H1 (cell line): Measurements from ENCODE around the gene PHTF2. TPM values are rescaled to one million over a fixed set of nuclear protein-coding genes. Genes with fewer than 3 reads are reported as not detected.

Source experiments
- CTCF ChIA-PET: fragments of 300-600 bp; sonication (Branson Sonifier 250); formaldehyde crosslinking; loops from one replicate; lab custom pipeline; 2021; ENCODE audit not compliant: partially characterized antibody; lab: Charles Lee
- POLR2A ChIA-PET: fragments of 300-600 bp; sonication (Branson Sonifier 250); formaldehyde crosslinking; loops from one replicate; lab custom pipeline; 2021; ENCODE audit warnings: inconsistent platforms; ENCODE audit not compliant: partially characterized antibody; lab: Charles Lee
- DNase-seq, 2 experiments: peaks; one replicate each; pipeline versions ENCODE4 v3.0.0 to v3.0.0-alpha.2; 2010 to 2022; ENCODE audit warnings: low spot score in 2 of 2, low read depth in 1 of 2, mixed read lengths in 1 of 2
- FAIRE-seq: peaks from 2 replicates; lab custom pipeline; 2011; peaks lifted over from hg19 to GRCh38; lab: Jason Lieb, UNC
- H2AFZ ChIP-seq: 2 replicates; pipeline ENCODE4 v1.8.1; 2012; ENCODE audit warnings: low read length, inconsistent platforms
- H2AK5ac ChIP-seq: 2 replicates; pipeline ENCODE4 v1.6.1; 2013; ENCODE audit warnings: low read depth, low read length
- H2BK120ac ChIP-seq: replicated peaks from 2 replicates; pipeline ENCODE3; 2013; ENCODE audit warnings: low read depth, low read length, inconsistent platforms
- H2BK12ac ChIP-seq: 2 replicates; pipeline ENCODE4 v1.6.1; 2013; ENCODE audit warnings: low read depth, low read length
- H2BK15ac ChIP-seq: 2 replicates; pipeline ENCODE4 v1.6.1; 2013; ENCODE audit warnings: low read length
- H2BK20ac ChIP-seq: 2 replicates; pipeline ENCODE4 v1.6.1; 2013; ENCODE audit warnings: low read length
- H2BK5ac ChIP-seq: 2 replicates; pipeline ENCODE4 v1.6.1; 2013; ENCODE audit warnings: low read depth, low read length
- H3K14ac ChIP-seq: 2 replicates; pipeline ENCODE4 v1.6.1; 2013; ENCODE audit warnings: inconsistent platforms; ENCODE audit not compliant: insufficient read length
- H3K18ac ChIP-seq: 2 replicates; pipeline ENCODE4 v1.6.1; 2013; ENCODE audit warnings: low read length; ENCODE audit errors: extremely low read depth
- H3K23ac ChIP-seq: 2 replicates; pipeline ENCODE4 v1.6.1; 2013; ENCODE audit warnings: inconsistent platforms; ENCODE audit not compliant: insufficient read length
- H3K23me2 ChIP-seq: 2 replicates; pipeline ENCODE4 v1.6.1; 2013; ENCODE audit warnings: low read depth, low read length
- H3K27ac ChIP-seq: 2 replicates; pipeline ENCODE4 v1.6.1; 2011; ENCODE audit warnings: low read depth, low read length, inconsistent platforms
- H3K27me3 ChIP-seq, 4 experiments: replicated peaks in 1 of 4; 1 replicate in 1 of 4; 2 replicates in 3 of 4; pipeline versions ENCODE4 v1.6.1 to v1.8.1; 2011 to 2013; ENCODE audit warnings: low read length in 3 of 4, mild to moderate bottlenecking in 3 of 4, inconsistent platforms in 2 of 4, mixed read lengths in 2 of 4, moderate library complexity in 1 of 4; ENCODE audit not compliant: control insufficient read depth in 3 of 4, insufficient read depth in 3 of 4; ENCODE audit errors: extremely low read depth in 1 of 4
- H3K36me3 ChIP-seq, 4 experiments: 2 replicates each; pipeline versions ENCODE4 v1.6.1 to v1.8.1; 2011 to 2013; ENCODE audit warnings: mild to moderate bottlenecking in 4 of 4, low read length in 3 of 4, moderate library complexity in 2 of 4, control low read depth in 1 of 4, inconsistent platforms in 1 of 4; ENCODE audit not compliant: insufficient read depth in 4 of 4, control insufficient read depth in 2 of 4
- H3K4ac ChIP-seq: replicated peaks from 2 replicates; pipeline ENCODE3; 2013; ENCODE audit warnings: low read length, low read depth, mixed read lengths, inconsistent platforms; ENCODE audit not compliant: insufficient read length
- H3K4me1 ChIP-seq, 4 experiments: replicated peaks in 1 of 4; 1 replicate in 1 of 4; 2 replicates in 3 of 4; pipeline versions ENCODE4 v1.6.1 to v1.8.1; 2011 to 2013; ENCODE audit warnings: low read length in 3 of 4, inconsistent platforms in 2 of 4, mixed read lengths in 1 of 4; ENCODE audit not compliant: insufficient read depth in 4 of 4, control insufficient read depth in 3 of 4
- H3K4me2 ChIP-seq, 2 experiments: 2 replicates each; pipeline versions ENCODE4 v1.6.1 to v1.8.1; 2011 to 2013; ENCODE audit warnings: low read depth in 2 of 2, low read length in 2 of 2, control low read depth in 1 of 2, inconsistent platforms in 1 of 2, mild to moderate bottlenecking in 1 of 2; ENCODE audit not compliant: insufficient read depth in 1 of 2
- H3K4me3 ChIP-seq, 4 experiments: fragments of 200-600, 300-600 bp in 1 of 4; sonication (generic), shearing (Covaris generic), sonication (Bioruptor Twin) in 1 of 4; 2 replicates each; pipeline versions ENCODE4 v1.5.1 to v1.8.1; 2011 to 2016; ENCODE audit warnings: low read length in 4 of 4, low read depth in 3 of 4, control low read depth in 2 of 4, inconsistent platforms in 2 of 4, mild to moderate bottlenecking in 2 of 4, mixed read lengths in 1 of 4, moderate library complexity in 1 of 4; ENCODE audit not compliant: insufficient read depth in 2 of 4; ENCODE audit errors: extremely low read depth in 1 of 4
- H3K56ac ChIP-seq: replicated peaks from 2 replicates; pipeline ENCODE3; 2013; ENCODE audit warnings: low read depth, mild to moderate bottlenecking, mixed read lengths, low read length, inconsistent platforms; ENCODE audit not compliant: insufficient read length
- H3K79me1 ChIP-seq: 2 replicates; pipeline ENCODE4 v1.6.1; 2013; ENCODE audit warnings: low read depth, low read length, control low read depth
- H3K79me2 ChIP-seq, 2 experiments: 2 replicates each; pipeline versions ENCODE4 v1.6.1 to v1.8.1; 2012 to 2013; ENCODE audit warnings: low read length in 2 of 2, mild to moderate bottlenecking in 2 of 2, inconsistent platforms in 1 of 2; ENCODE audit not compliant: insufficient read depth in 2 of 2, control insufficient read depth in 1 of 2
- H3K9ac ChIP-seq, 4 experiments: replicated peaks in 1 of 4; 1 replicate in 1 of 4; 2 replicates in 3 of 4; pipeline versions ENCODE4 v1.6.1 to v1.8.1; 2011 to 2013; ENCODE audit warnings: low read depth in 3 of 4, low read length in 3 of 4, control low read depth in 2 of 4, mild to moderate bottlenecking in 2 of 4, moderate library complexity in 2 of 4, inconsistent platforms in 1 of 4; ENCODE audit errors: extremely low read depth in 1 of 4
- H3K9me3 ChIP-seq, 2 experiments: 2 replicates each; pipeline versions ENCODE4 v1.6.1 to v1.8.1; 2012 to 2013; ENCODE audit warnings: mild to moderate bottlenecking in 2 of 2, moderate library complexity in 2 of 2, control low read depth in 1 of 2, inconsistent platforms in 1 of 2, low read depth in 1 of 2, low read length in 1 of 2, mixed read lengths in 1 of 2; ENCODE audit not compliant: insufficient read depth in 2 of 2
- H4K20me1 ChIP-seq, 2 experiments: replicated peaks in 1 of 2; 2 replicates each; pipeline versions ENCODE3 to v1.8.1; 2011 to 2013; ENCODE audit warnings: inconsistent platforms in 2 of 2, low read length in 2 of 2, mild to moderate bottlenecking in 1 of 2; ENCODE audit not compliant: insufficient read depth in 2 of 2, control insufficient read depth in 1 of 2
- H4K5ac ChIP-seq: 2 replicates; pipeline ENCODE4 v1.6.1; 2013; ENCODE audit warnings: low read length, low read depth, mixed read lengths, inconsistent platforms; ENCODE audit not compliant: insufficient read length
- H4K8ac ChIP-seq: 2 replicates; pipeline ENCODE4 v1.8.0; 2013; ENCODE audit warnings: mild to moderate bottlenecking, moderate library complexity, low read length, inconsistent platforms; ENCODE audit not compliant: insufficient read depth; ENCODE audit errors: extremely low read depth
- H4K91ac ChIP-seq: replicated peaks from 2 replicates; pipeline ENCODE3; 2013; ENCODE audit warnings: low read length, mixed read lengths, inconsistent platforms; ENCODE audit not compliant: insufficient read length
- BRCA1 ChIP-seq: IDR thresholded peaks from 2 replicates; pipeline ENCODE4 v1.6.1; 2012; ENCODE audit warnings: low read depth, low read length, improper control_type of control experiment
- CHD1 ChIP-seq: IDR thresholded peaks from 2 replicates; pipeline ENCODE4 v1.6.1; 2012; ENCODE audit warnings: low read depth, low read length, improper control_type of control experiment
- NRF1 ChIP-seq: IDR thresholded peaks from 2 replicates; pipeline ENCODE4 v1.6.1; 2011; ENCODE audit warnings: mild to moderate bottlenecking, low read depth, low read length, improper control_type of control experiment
- TBP ChIP-seq: IDR thresholded peaks from 2 replicates; pipeline ENCODE4 v1.6.1; 2011; ENCODE audit warnings: low read depth, low read length, improper control_type of control experiment
- WGBS, 2 experiments: shearing (Covaris generic) in 1 of 2; methylation state at CpG; one replicate each; pipeline versions ENCODE4 v1.1.6 to v1.1.7; 2013 to 2015; ENCODE audit warnings: low lambda C conversion rate in 2 of 2, mixed read lengths in 2 of 2, inconsistent platforms in 1 of 2, low coverage in 1 of 2, missing lambda C conversion rate in 1 of 2; ENCODE audit not compliant: insufficient replicate concordance in 2 of 2, insufficient coverage in 1 of 2, insufficient read length in 1 of 2; ENCODE audit errors: extremely low coverage in 1 of 2, missing lambda C conversion rate in 1 of 2; 5-methylcytosine and 5-hydroxymethylcytosine counted together
- polyA plus RNA-seq, 7 experiments: library from polyadenylated mRNA; depleted of rRNA in 3 of 7; stranded (reverse) in 5 of 7; unstranded in 2 of 7; fragments of >200 nt in 5 of 7; fragments of 200-250 nt in 2 of 7; gene quantifications; 1 replicate in 5 of 7; 2 replicates in 1 of 7; 4 replicates in 1 of 7; pipeline versions ENCODE4 v1.2.1 to v1.2.3, GENCODE V29; 2011 to 2013; ENCODE audit warnings: missing spikeins in 2 of 7, mixed read lengths in 2 of 7
- total RNA-seq: library from RNA; stranded (reverse); fragmentation: NEBNext Ultra II Directional; extraction: Animal tissue kit (Norgen Biotek cat#: 25700); gene quantifications from 2 replicates; pipeline ENCODE4 v1.2.1, GENCODE V29; 2021

PHTF2 gene
- total and polyA plus RNA-seq, 2 of the 8 experiments (the other 6 are each of a cell fraction or from before 2014, with no cell fraction given): 9.0 to 25.4 TPM

DNA sequence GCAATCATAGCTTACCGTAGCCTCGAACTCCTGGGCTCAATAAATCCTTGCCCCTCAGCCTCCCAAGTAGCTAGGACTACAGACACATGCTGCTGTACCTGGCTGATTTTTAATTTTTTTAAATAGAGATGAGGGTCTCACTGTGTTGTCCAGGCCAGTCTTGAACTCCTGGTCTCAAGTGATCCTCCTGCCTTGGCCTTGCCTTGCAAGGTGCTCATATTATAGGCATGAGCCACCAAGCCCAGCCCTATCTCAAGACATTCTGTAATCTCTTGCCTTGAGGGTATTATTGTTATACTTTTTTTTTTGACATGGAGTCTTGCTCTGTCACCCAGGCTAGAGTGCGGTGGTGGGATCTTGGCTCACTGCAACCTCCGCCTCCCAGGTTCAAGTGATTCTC lies 86.6 kb downstream of the PHTF2 start:
- H2AFZ ChIP-seq: no peak overlapping the region
- H3K4me2 ChIP-seq: no peak overlapping the region
- TF ChIP-seq NRF1 (no peak), CHD1 (no peak), BRCA1 (no peak), TBP (no peak)
- TF ChIP-seq, all 59 proteins: peak for 0
- Histone ChIP-seq H3K4me1 (no peaks in the 10 kb centered on the region), H2AK5ac (no peak overlapping the region), H3K27ac (no peak overlapping the region), H4K5ac (no peak overlapping the region), H3K4me3 (no peak overlapping the region), H4K20me1 (peaks cover 0 to 1% of the 10 kb centered on the region in 2 experiments), H3K9ac (no peak overlapping the region), H3K4ac (no peak overlapping the region), H3K27me3 (no peaks in the 10 kb centered on the region), H3K23ac (no peak overlapping the region), H3K9me3 (no peaks in the 10 kb centered on the region), H3K36me3 (no peaks in the 10 kb centered on the region), H4K8ac (no peak overlapping the region), H3K14ac (no peak overlapping the region), H3K18ac (no peak overlapping the region), H4K91ac (no peak overlapping the region), H2BK20ac (no peak overlapping the region), H3K23me2 (no peaks in the 10 kb centered on the region), H2BK12ac (no peak overlapping the region), H3K56ac (no peak overlapping the region), H2BK15ac (no peak overlapping the region), H3K79me1 (no peaks in the 10 kb centered on the region), H3K79me2 (no peaks in the 10 kb centered on the region), H2BK5ac (no peak overlapping the region), H2BK120ac (no peak overlapping the region)
- FAIRE-seq: no peak
- CTCF ChIA-PET: interaction anchor here (2.3 kb wide), 1 partner anchor 155 kb away, joined by 6 read pairs; no protein-coding TSS in a partner anchor
- 96% methylated on average over 4 of the region's 4 CpGs; no CpG with 5 or more reads in 1 of the 2 experiments for WGBS, 2 experiments
- DNase-seq: no peak
- POLR2A ChIA-PET: no interaction called here
